Measurements from ENCODE around the gene DZIP1L.

DZIP1L gene

GRCh38 chr3:138038725-138039462 lies 76.5 kb downstream of the DZIP1L start:
- in situ Hi-C loops (cut with MboI; ENCODE audit: low sequenced_read_pairs) = no loop called here

GRCh38 chr3:138036572-138036971 lies 78.8 kb downstream of the DZIP1L start:
- in situ Hi-C loops (cut with MboI; ENCODE audit: low sequenced_read_pairs) = no loop called here

GRCh38 chr3:138034918-138035317 lies 80.5 kb downstream of the DZIP1L start:
- in situ Hi-C loops (cut with MboI; ENCODE audit: low sequenced_read_pairs) = no loop called here

- in situ Hi-C loops (cut with MboI; ENCODE audit: low sequenced_read_pairs) = no loop called here
Observed at GRCh38 chr3:138033202-138033691, 82.2 kb downstream of the DZIP1L start.

GRCh38 chr3:138032567-138032966 lies 82.8 kb downstream of the DZIP1L start:
- in situ Hi-C loops (cut with MboI; ENCODE audit: low sequenced_read_pairs) = no loop called here

- in situ Hi-C loops (cut with MboI; ENCODE audit: low sequenced_read_pairs) = no loop called here
Observed at GRCh38 chr3:138031536-138031935, 83.9 kb downstream of the DZIP1L start.

- in situ Hi-C loops (cut with MboI; ENCODE audit: low sequenced_read_pairs) = no loop called here
Observed at GRCh38 chr3:138030734-138031280, 84.6 kb downstream of the DZIP1L start.

GRCh38 chr3:138027821-138028220 lies 87.6 kb downstream of the DZIP1L start:
- in situ Hi-C loops (cut with MboI; ENCODE audit: low sequenced_read_pairs) = no loop called here

- in situ Hi-C loops (cut with MboI; ENCODE audit: low sequenced_read_pairs) = no loop called here
Observed at GRCh38 chr3:138025553-138025952, 89.9 kb downstream of the DZIP1L start.

GRCh38 chr3:138023754-138024153 lies 91.7 kb downstream of the DZIP1L start:
- in situ Hi-C loops (cut with MboI; ENCODE audit: low sequenced_read_pairs) = no loop called here

- in situ Hi-C loops (cut with MboI; ENCODE audit: low sequenced_read_pairs) = no loop called here
Observed at GRCh38 chr3:138019281-138020069, 95.9 kb downstream of the DZIP1L start.

- in situ Hi-C loops (cut with MboI; ENCODE audit: low sequenced_read_pairs) = no loop called here
Observed at GRCh38 chr3:138016065-138016464, 99.3 kb downstream of the DZIP1L start.

- in situ Hi-C loops (cut with MboI; ENCODE audit: low sequenced_read_pairs) = no loop called here
Observed at GRCh38 chr3:138012526-138012925, 102.9 kb downstream of the DZIP1L start.
